ENCODE data around the gene TICRR.

The TICRR gene

GRCh38 chr15:89675606-89676005 lies 100.3 kb downstream of the TICRR start:
- H3K4me3 ChIP-seq (ENCODE audit: low read depth, low read length), result no peak overlapping the region
- DNase-seq (ENCODE audit: low read depth), result no peak
- no peak for TF ChIP-seq CTCF (IDR thresholded peaks at IDR 0.05; ENCODE audit: insufficient read depth, low read depth, low read length, missing control alignments)

- DNase-seq (ENCODE audit: low read depth), result no peak
- no peak for TF ChIP-seq CTCF (IDR thresholded peaks at IDR 0.05; ENCODE audit: insufficient read depth, low read depth, low read length, missing control alignments)
- H3K4me3 ChIP-seq (ENCODE audit: low read depth, low read length), result no peak overlapping the region
These were observed 102.1 kb downstream of the TICRR start for GRCh38 chr15:89677381-89677780.
